Neural cell (in vitro differentiated cells): ENCODE results near the gene MEIS3.

Source experiments
- CTCF ChIP-seq: fragments of 450-650 bp; IDR thresholded peaks from 2 replicates; pipeline ENCODE4 v1.5.1; 2014; ENCODE audit warnings: antibody characterized with exemption, mild to moderate bottlenecking, moderate library complexity; ENCODE audit not compliant: poor library complexity, severe bottlenecking
- EP300 ChIP-seq: fragments of 450-650 bp; conservative IDR thresholded peaks from 2 replicates; pipeline ENCODE4 v1.6.1; 2014; ENCODE audit warnings: antibody characterized with exemption, mild to moderate bottlenecking, moderate library complexity; ENCODE audit not compliant: poor library complexity, severe bottlenecking
- EZH2 ChIP-seq: fragments of 200-600, 300-800 bp; shearing (Covaris generic), sonication (generic); IDR thresholded peaks from 2 replicates; pipeline ENCODE4 v1.6.1; 2014; ENCODE audit warnings: antibody characterized with exemption, low read length, borderline replicate concordance, mild to moderate bottlenecking; ENCODE audit not compliant: insufficient read depth, poor library complexity, severe bottlenecking
- POLR2AphosphoS5 ChIP-seq: IDR thresholded peaks from 2 replicates; pipeline ENCODE4 v1.6.1; 2012

- TF ChIP-seq CTCF = no peak
- no peak for TF ChIP-seq EP300
- TF ChIP-seq POLR2AphosphoS5 = no peak
- no peak for TF ChIP-seq EZH2
Measured at GRCh38 chr19:47429140-47429793, 9.9 kb upstream of the MEIS3 start.
